ENCODE data around the gene EEF1A1. TPM values are rescaled to one million over a fixed set of nuclear protein-coding genes. Genes with fewer than 3 reads are reported as not detected.
A peak's percentile ranks its signal among the peaks of the same experiment; 100 is the strongest.

The EEF1A1 gene
- polyA plus RNA-seq, 1 of the 3 experiments (the other 2 are of a cell fraction): 10,787 TPM

GRCh38 chr6:73564578-73565345, 43.9 kb upstream of the EEF1A1 start:
- Histone ChIP-seq H3K9me3 (no peaks in the 10 kb centered on the region), H3K27me3 (ENCODE audit: insufficient read depth) (no peaks in the 10 kb centered on the region), H3K4me2 (0 out of 2 replicates have a peak overlapping the region, but pooled peaks have one; percentile 35), H3F3A (replicated peaks; ENCODE audit: insufficient read depth) (no peaks in the 10 kb centered on the region), H3K36me3 (replicated peaks in 1 of 2; ENCODE audit: control insufficient read depth in 1 of 2, insufficient read depth in 2 of 2, low read length in 1 of 2) (no peaks in the 10 kb centered on the region), H4K20me1 (ENCODE audit: insufficient read depth) (no peaks in the 10 kb centered on the region), H3K9ac (no peak overlapping the region), H3K79me2 (ENCODE audit: insufficient read depth) (no peaks in the 10 kb centered on the region), H3K4me1 (ENCODE audit: control insufficient read depth in 1 of 2, insufficient read depth in 2 of 2, low read depth in 1 of 2, low read length in 1 of 2) (peaks cover 0 to 6% of the 10 kb centered on the region in 2 experiments; a peak in 1 of 4 replicates), H3K4me3 (ENCODE audit: low read depth in 2 of 2, low read length in 1 of 2) (no peak overlapping the region; a peak in 1 of 4 replicates), H2AFZ (ENCODE audit: low read depth) (peak overlapping the region; percentile 87), H3K27ac (ENCODE audit: low read depth in 2 of 2, low read length in 1 of 2) (no peak overlapping the region), H3K9me2 (no peaks in the 10 kb centered on the region)
- no peak for TF ChIP-seq EZH2phosphoT487 (IDR thresholded peaks at IDR 0.05; ENCODE audit: borderline replicate concordance, low read depth)
- no peak for TF ChIP-seq MXI1 (IDR thresholded peaks at IDR 0.05; ENCODE audit: low read depth, low read length)
- no peak for TF ChIP-seq TCF12 (IDR thresholded peaks at IDR 0.05)
- no peak for TF ChIP-seq FOXJ3 (CRISPR knock-in tag; IDR thresholded peaks at IDR 0.05)
- no peak for TF ChIP-seq CHD2 (IDR thresholded peaks at IDR 0.05; ENCODE audit: low read length, partially characterized antibody)
- no peak for TF ChIP-seq SMC3 (IDR thresholded peaks at IDR 0.05; ENCODE audit: low read depth, low read length)
- no peak for TF ChIP-seq RAD21 (IDR thresholded peaks at IDR 0.05; ENCODE audit: low read length)
- TF ChIP-seq TAF1 (IDR thresholded peaks at IDR 0.05; ENCODE audit: borderline replicate concordance, low read depth, low read length): no peak
- no peak for TF ChIP-seq FOSL2 (IDR thresholded peaks at IDR 0.05; ENCODE audit: borderline replicate concordance, low read depth)
- no peak for TF ChIP-seq SIN3A (IDR thresholded peaks at IDR 0.05; ENCODE audit: borderline replicate concordance, low read depth, low read length)
- TF ChIP-seq NRF1 (IDR thresholded peaks at IDR 0.05; ENCODE audit: low read depth, low read length): no peak
- TF ChIP-seq GATA2 (CRISPR knock-in tag; IDR thresholded peaks at IDR 0.05): no peak
- no peak for TF ChIP-seq FOXM1 (IDR thresholded peaks at IDR 0.05; ENCODE audit: low read depth)
- TF ChIP-seq EP300 (IDR thresholded peaks at IDR 0.05; ENCODE audit: borderline replicate concordance in 1 of 2, low read depth in 1 of 2, low read length in 1 of 2): no peak
- TF ChIP-seq TEAD4 (IDR thresholded peaks at IDR 0.05; ENCODE audit: borderline replicate concordance, insufficient read depth): no peak
- TF ChIP-seq POLR2AphosphoS5 (IDR thresholded peaks at IDR 0.05; ENCODE audit: low read depth, low read length): no peak
- no peak for TF ChIP-seq USF1 (IDR thresholded peaks at IDR 0.05; ENCODE audit: borderline replicate concordance, low read depth)
- TF ChIP-seq MAX (IDR thresholded peaks at IDR 0.05; ENCODE audit: low read depth): no peak
- no peak for TF ChIP-seq JUND (IDR thresholded peaks at IDR 0.05)
- no peak for TF ChIP-seq PBX3 (IDR thresholded peaks at IDR 0.05)
- 94% methylated on average over 17 of the region's 17 CpGs for WGBS (ENCODE audit: low lambda C conversion rate)
- no peak for DNase-seq
- CTCF ChIA-PET: no interaction called here
- POLR2A ChIA-PET: no interaction called here
